GM19324 (cell line): ENCODE measurements around the gene HRG.
"Not testable (repeated sequence)": the region's sequence is repeated elsewhere in the genome, so short reads cannot be mapped to it uniquely, and the experiment has no call there.

ENCODE experiments used
- ATAC-seq: cut with Tn5 transposase; IDR thresholded peaks from one replicate; pipeline ENCODE4 v1.9.1; 2021; ENCODE audit warnings: mild to moderate bottlenecking, moderate library complexity; ENCODE audit not compliant: unreplicated experiment, low FRiP score

HRG gene

GRCh38 chr3:186665625-186666188 is at the start of gene HRG:
Gene HRG (plus strand): TSS chr3:186666014. CDS start chr3:186666032, 18 bp downstream.
- ATAC-seq, result no peak

- ATAC-seq, result no peak
These were observed 49.6 kb upstream of the HRG start for GRCh38 chr3:186616299-186616617.

GRCh38 chr3:186617036-186617946 is 48.5 kb upstream of the HRG start:
- ATAC-seq, result peak; percentile 83

- no peak for ATAC-seq
These were observed 47.4 kb upstream of the HRG start for GRCh38 chr3:186618318-186618938.

- ATAC-seq, result no peak
These were observed 46.0 kb upstream of the HRG start for GRCh38 chr3:186619787-186620212.

- ATAC-seq, result no peak
These were observed 45.4 kb upstream of the HRG start for GRCh38 chr3:186620213-186621092.

- ATAC-seq, result no peak
These were observed 43.7 kb upstream of the HRG start for GRCh38 chr3:186621894-186622650.

GRCh38 chr3:186622651-186623310 is 43.0 kb upstream of the HRG start:
- ATAC-seq, result no peak

GRCh38 chr3:186624598-186624997 is 41.2 kb upstream of the HRG start:
- ATAC-seq, result no peak

- ATAC-seq, result no peak
These were observed 40.2 kb upstream of the HRG start for GRCh38 chr3:186625600-186626042.

GRCh38 chr3:186626254-186626847 is 39.5 kb upstream of the HRG start:
- no peak for ATAC-seq

GRCh38 chr3:186627852-186628414 is 37.9 kb upstream of the HRG start:
- ATAC-seq, result no peak

GRCh38 chr3:186628756-186629155 is 37.1 kb upstream of the HRG start:
- no peak for ATAC-seq

- no peak for ATAC-seq
These were observed 34.7 kb upstream of the HRG start for GRCh38 chr3:186630950-186631641.

- ATAC-seq, result no peak
These were observed 32.3 kb upstream of the HRG start for GRCh38 chr3:186633481-186633880.

GRCh38 chr3:186634207-186634606 is 31.6 kb upstream of the HRG start:
- ATAC-seq, result not testable (repeated sequence)

GRCh38 chr3:186635532-186635931 is 30.3 kb upstream of the HRG start:
- no peak for ATAC-seq

GRCh38 chr3:186636536-186636935 is 29.3 kb upstream of the HRG start:
- no peak for ATAC-seq
